Ovary (tissue), 9 donors: ENCODE measurements around the gene NDOR1. TPM values are rescaled to one million over a fixed set of nuclear protein-coding genes. Genes with fewer than 3 reads are reported as not detected.

Experiments
- DNase-seq, 5 donors: peaks; one replicate each; pipeline ENCODE4 v3.0.0-alpha.2; 2019 to 2020
- H3K27ac ChIP-seq, 2 donors: fragments of 200-600 bp; one replicate each; pipeline versions ENCODE4 v1.5.1 to v1.8.0; 2019 to 2022
- H3K27me3 ChIP-seq: fragments of 200-600 bp; one replicate; pipeline ENCODE4 v1.8.0; 2022
- H3K36me3 ChIP-seq: fragments of 200-600 bp; sonication (generic); one replicate; pipeline ENCODE4 v1.5.1; 2019
- H3K4me1 ChIP-seq: one replicate; pipeline ENCODE4 v1.8.1; 2013; ENCODE audit warnings: mild to moderate bottlenecking, moderate library complexity; ENCODE audit not compliant: insufficient read depth
- H3K4me3 ChIP-seq: fragments of 200-600 bp; sonication (generic); one replicate; pipeline ENCODE4 v1.5.1; 2017
- H3K9me3 ChIP-seq, 2 donors: fragments of 200-600 bp in 1 of 2; sonication (generic) in 1 of 2; one replicate each; pipeline versions ENCODE4 v1.5.1 to v1.8.1; 2013 to 2019; ENCODE audit warnings: mild to moderate bottlenecking in 1 of 2, moderate library complexity in 1 of 2
- CTCF ChIP-seq, 3 donors: fragments of 450-650 bp in 2 of 3; fragments of 200-600 bp in 1 of 3; IDR thresholded peaks; one replicate each; pipeline versions ENCODE4 v1.5.1 to v1.8.0; 2016 to 2022; ENCODE audit warnings: antibody characterized with exemption in 3 of 3, mild to moderate bottlenecking in 1 of 3
- EP300 ChIP-seq: sonication (generic); formaldehyde crosslinking; IDR thresholded peaks from one replicate; pipeline ENCODE4 v1.6.1; 2017; ENCODE audit warnings: antibody characterized with exemption
- POLR2A ChIP-seq: fragments of 450-650 bp; IDR thresholded peaks from one replicate; pipeline ENCODE4 v1.6.1; 2017; ENCODE audit warnings: antibody characterized with exemption, mild to moderate bottlenecking, moderate library complexity
- WGBS, 3 donors: extraction: QIAGEN DNeasy Blood & Tissue Kit in 1 of 3; methylation state at CpG; one replicate each; pipeline versions ENCODE4 v1.1.5 to v1.1.7; 2013 to 2017; 5-methylcytosine and 5-hydroxymethylcytosine counted together
- intact Hi-C, 4 donors: fragments of 100-400 bp; cut with DNase I; formaldehyde crosslinking; loops; one replicate each; pipeline versions ENCODE4 v1.11.0 to v1.15.1; 2022 to 2023
- polyA plus RNA-seq, 2 donors: library from polyadenylated mRNA; stranded (reverse); fragments of 200-250 nt in 1 of 2; fragments of 350-450 nt in 1 of 2; fragmentation: Illumina TruSeq in 1 of 2; extraction: RNeasy Lipid Tissue Mini Kit (QIAGEN cat#74804) in 1 of 2; gene quantifications; one replicate each; pipeline ENCODE4 v1.2.3, GENCODE V29; 2013 to 2014
- total RNA-seq, 7 donors: library from RNA; depleted of rRNA in 2 of 7; stranded (reverse); fragments of >200 nt in 2 of 7; fragmentation: NEBNext Ultra II Directional in 3 of 7; extraction: Animal tissue kit (Norgen Biotek cat#: 25700) in 3 of 7; gene quantifications; one replicate each; pipeline versions ENCODE4 v1.1.0 to v1.2.4, GENCODE V29; 2016 to 2023
- donor health status: DM: no; HTN: no; CAD: no; lungs with moderate emphysema.
- donor health status: DM: no; HTN: no; CAD: no.
- donor health status: Bipolar disorder and iron deficiency.
- donor health status: DM: yes; HTN: yes; CAD: no.
- donor health status: DM: no; HTN: no; CAD: no.
- donor health status: DM: yes; HTN: yes; CAD: no.

Gene NDOR1
- total and polyA plus RNA-seq, 9 donors: 1.1 to 15.2 (median 9.0) TPM

DNA sequence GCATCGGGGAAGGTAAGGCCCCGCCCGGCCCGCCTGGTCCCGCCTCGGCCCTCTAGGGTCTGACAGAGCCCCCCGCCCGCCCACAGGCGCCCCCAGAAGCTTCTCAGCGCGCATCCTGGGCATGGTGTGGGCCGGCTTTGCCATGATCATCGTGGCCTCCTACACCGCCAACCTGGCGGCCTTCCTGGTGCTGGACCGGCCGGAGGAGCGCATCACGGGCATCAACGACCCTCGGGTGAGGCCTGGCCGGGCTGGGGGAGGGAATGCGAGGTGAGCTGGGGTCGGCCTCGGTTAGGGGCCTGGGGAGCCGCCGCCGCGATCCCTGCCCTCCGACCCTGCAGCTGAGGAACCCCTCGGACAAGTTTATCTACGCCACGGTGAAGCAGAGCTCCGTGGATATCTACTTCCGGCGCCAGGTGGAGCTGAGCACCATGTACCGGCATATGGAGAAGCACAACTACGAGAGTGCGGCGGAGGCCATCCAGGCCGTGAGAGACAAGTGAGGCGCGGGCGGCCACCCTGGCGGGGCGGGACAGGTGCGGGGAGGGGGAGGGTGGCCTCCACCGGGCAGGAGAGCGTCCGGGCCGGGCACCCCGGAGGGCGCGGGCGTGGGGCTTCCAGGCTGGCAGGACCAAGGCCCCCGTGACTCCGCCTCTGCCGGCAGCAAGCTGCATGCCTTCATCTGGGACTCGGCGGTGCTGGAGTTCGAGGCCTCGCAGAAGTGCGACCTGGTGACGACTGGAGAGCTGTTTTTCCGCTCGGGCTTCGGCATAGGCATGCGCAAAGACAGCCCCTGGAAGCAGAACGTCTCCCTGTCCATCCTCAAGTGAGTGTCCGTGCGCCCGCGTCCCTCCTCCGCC, 42.8 kb upstream of the NDOR1 start:
- 2 to 8% (median 3%) methylated on average over 61 to 74 of the region's 74 CpGs for WGBS, 3 donors
- peaks cover 25% of the 10 kb centered on the region for H3K27me3 ChIP-seq
- no peaks in the 10 kb centered on the region for H3K36me3 ChIP-seq
- DNase-seq: no peak
- intact Hi-C loops: no loop called here
- H3K4me3 ChIP-seq: no peak overlapping the region
- no peaks in the 10 kb centered on the region for H3K9me3 ChIP-seq
- no peak for TF ChIP-seq CTCF (IDR thresholded peaks at IDR 0.05)
- no peak for TF ChIP-seq POLR2A
- TF ChIP-seq EP300: no peak
- H3K27ac ChIP-seq: no peak overlapping the region
- H3K4me1 ChIP-seq: peaks cover 2% of the 10 kb centered on the region

GRCh38 chr9:137163365-137163715, 42.2 kb upstream of the NDOR1 start:
- H3K27ac ChIP-seq: no peak overlapping the region
- peaks cover 25% of the 10 kb centered on the region for H3K27me3 ChIP-seq

DNA sequence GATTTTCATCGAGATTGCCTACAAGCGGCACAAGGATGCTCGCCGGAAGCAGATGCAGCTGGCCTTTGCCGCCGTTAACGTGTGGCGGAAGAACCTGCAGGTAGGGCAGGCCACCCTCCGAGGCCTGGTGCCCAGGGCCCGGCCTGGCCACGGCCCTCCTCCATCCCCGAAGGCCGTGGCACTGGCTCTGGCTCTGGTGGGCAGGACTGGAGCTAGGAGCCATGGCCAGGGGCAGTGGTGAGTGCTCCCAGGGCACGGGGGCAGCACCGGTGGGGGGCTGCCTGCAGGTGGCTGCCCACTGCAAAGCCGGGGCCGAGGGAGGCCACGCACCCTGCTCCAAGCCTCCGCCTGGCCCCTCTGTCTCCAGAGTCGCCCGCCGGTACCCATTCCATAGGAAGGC, 41.7 kb upstream of the NDOR1 start:
- DNase-seq: no peak
- no peaks in the 10 kb centered on the region for H3K36me3 ChIP-seq
- H3K27ac ChIP-seq: no peak overlapping the region
- intact Hi-C loops: no loop called here
- no peak overlapping the region for H3K4me3 ChIP-seq
- peaks cover 25% of the 10 kb centered on the region for H3K27me3 ChIP-seq
- no peaks in the 10 kb centered on the region for H3K9me3 ChIP-seq
- 75 to 86% (median 84%) methylated on average over 21 to 22 of the region's 22 CpGs for WGBS, 3 donors
- H3K4me1 ChIP-seq: peaks cover 10% of the 10 kb centered on the region
- TF ChIP-seq CTCF (IDR thresholded peaks at IDR 0.05): no peak
- no peak for TF ChIP-seq POLR2A
- no peak for TF ChIP-seq EP300

More at GRCh38 chr9:137163365-137163715, 42.2 kb upstream of the NDOR1 start:
- intact Hi-C loops: no loop called here
- no peaks in the 10 kb centered on the region for H3K9me3 ChIP-seq
- H3K4me1 ChIP-seq: peaks cover 7% of the 10 kb centered on the region
- H3K36me3 ChIP-seq: no peaks in the 10 kb centered on the region
- TF ChIP-seq EP300 (no peak), POLR2A (no peak), CTCF (IDR thresholded peaks at IDR 0.05) (no peak)
- H3K4me3 ChIP-seq: no peak overlapping the region
- DNase-seq: no peak
- WGBS, 3 donors: 17 to 29% (median 27%) methylated on average over 19 to 26 of the region's 26 CpGs

DNA sequence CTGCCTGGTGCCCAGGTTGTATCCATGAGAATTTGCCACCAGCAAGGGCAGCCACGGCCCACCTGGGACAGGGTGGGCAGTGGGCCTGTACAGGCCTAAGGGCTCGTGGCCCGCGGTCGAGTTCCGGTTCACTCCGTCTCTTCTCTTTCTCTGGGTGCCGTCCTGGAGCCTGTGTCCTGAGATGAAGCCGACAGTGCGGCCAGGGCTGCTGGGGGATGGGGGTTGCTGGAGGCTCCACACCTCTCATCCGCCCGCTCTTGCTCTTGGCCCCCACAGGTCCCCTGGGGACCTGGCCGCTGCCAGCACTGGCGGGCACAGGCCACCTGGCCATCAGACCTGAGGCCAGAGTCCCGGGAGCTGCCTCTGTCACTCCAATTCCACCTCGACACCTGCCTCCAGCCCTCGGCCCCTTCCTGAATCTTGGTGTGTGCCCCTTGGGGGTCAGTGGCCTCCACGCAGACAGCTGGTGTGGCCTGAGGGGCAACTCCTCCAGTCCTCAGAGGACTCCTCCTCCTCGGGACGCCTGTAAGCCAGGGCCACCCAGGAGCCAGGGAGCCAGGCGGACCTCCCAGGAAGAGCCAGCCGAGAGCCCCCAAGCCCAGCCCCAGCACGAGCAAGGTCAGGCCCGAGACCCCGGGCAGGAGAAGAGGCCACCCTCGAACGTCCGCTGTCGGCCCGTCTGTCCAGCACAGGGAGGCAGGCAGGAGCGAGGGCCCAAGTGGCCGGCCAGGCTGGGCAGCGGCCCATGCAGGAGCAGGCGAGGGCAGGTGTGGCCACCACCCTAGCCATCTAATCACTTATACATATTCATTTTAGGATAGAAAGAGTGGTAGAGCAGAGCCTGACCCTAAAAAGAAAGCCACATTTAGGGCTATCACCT, 40.9 kb upstream of the NDOR1 start:
- intact Hi-C loops: no loop called here
- Histone ChIP-seq H3K4me3 (no peak overlapping the region), H3K36me3 (no peaks in the 10 kb centered on the region), H3K27ac (no peak overlapping the region), H3K9me3 (no peaks in the 10 kb centered on the region), H3K27me3 (peaks cover 28% of the 10 kb centered on the region), H3K4me1 (peaks cover 16% of the 10 kb centered on the region)
- no peak for DNase-seq
- 50 to 64% (median 55%) methylated on average over 34 of the region's 34 CpGs for WGBS, 3 donors
- TF ChIP-seq CTCF (IDR thresholded peaks at IDR 0.05) (no peak), POLR2A (no peak), EP300 (no peak)
